ENCODE data around the gene ANKRD33.

DNA sequence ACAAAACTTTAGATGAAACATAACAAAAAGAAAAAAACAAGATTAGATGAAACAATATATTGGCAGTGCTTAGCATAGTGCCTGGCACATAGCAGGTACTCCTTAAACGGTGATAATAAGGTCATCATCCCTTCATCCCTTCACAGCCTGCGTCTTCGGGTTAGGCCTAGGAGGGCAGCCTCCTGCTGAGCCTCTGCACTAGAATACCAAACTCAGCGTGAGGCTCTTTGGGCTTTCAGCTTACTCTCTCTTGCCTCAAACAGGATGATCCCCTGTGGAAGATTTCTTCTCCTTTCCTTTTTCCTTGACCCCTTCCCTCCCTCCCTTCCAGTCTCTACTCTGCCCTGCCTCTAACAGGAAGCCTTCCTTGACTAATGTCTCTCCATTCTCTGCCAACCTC is 25.0 kb upstream of the ANKRD33 start:
- TF ChIP-seq ZFP30 (CRISPR knock-in tag; IDR thresholded peaks at IDR 0.05) = no peak
- TF ChIP-seq, protein P1, sequence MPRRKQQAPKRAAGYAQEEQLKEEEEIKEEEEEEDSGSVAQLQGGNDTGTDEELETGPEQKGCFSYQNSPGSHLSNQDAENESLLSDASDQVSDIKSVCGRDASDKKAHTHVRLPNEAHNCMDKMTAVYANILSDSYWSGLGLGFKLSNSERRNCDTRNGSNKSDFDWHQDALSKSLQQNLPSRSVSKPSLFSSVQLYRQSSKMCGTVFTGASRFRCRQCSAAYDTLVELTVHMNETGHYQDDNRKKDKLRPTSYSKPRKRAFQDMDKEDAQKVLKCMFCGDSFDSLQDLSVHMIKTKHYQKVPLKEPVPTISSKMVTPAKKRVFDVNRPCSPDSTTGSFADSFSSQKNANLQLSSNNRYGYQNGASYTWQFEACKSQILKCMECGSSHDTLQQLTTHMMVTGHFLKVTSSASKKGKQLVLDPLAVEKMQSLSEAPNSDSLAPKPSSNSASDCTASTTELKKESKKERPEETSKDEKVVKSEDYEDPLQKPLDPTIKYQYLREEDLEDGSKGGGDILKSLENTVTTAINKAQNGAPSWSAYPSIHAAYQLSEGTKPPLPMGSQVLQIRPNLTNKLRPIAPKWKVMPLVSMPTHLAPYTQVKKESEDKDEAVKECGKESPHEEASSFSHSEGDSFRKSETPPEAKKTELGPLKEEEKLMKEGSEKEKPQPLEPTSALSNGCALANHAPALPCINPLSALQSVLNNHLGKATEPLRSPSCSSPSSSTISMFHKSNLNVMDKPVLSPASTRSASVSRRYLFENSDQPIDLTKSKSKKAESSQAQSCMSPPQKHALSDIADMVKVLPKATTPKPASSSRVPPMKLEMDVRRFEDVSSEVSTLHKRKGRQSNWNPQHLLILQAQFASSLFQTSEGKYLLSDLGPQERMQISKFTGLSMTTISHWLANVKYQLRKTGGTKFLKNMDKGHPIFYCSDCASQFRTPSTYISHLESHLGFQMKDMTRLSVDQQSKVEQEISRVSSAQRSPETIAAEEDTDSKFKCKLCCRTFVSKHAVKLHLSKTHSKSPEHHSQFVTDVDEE (CRISPR knock-in tag; IDR thresholded peaks at IDR 0.05) = no peak
